GM19240 (cell line): ENCODE measurements around the gene PERM1.

Source experiments
- DNase-seq: peaks from one replicate; pipeline ENCODE4 v3.0.0; 2011; ENCODE audit warnings: low spot score; ENCODE audit not compliant: insufficient read length

The PERM1 gene

DNA sequence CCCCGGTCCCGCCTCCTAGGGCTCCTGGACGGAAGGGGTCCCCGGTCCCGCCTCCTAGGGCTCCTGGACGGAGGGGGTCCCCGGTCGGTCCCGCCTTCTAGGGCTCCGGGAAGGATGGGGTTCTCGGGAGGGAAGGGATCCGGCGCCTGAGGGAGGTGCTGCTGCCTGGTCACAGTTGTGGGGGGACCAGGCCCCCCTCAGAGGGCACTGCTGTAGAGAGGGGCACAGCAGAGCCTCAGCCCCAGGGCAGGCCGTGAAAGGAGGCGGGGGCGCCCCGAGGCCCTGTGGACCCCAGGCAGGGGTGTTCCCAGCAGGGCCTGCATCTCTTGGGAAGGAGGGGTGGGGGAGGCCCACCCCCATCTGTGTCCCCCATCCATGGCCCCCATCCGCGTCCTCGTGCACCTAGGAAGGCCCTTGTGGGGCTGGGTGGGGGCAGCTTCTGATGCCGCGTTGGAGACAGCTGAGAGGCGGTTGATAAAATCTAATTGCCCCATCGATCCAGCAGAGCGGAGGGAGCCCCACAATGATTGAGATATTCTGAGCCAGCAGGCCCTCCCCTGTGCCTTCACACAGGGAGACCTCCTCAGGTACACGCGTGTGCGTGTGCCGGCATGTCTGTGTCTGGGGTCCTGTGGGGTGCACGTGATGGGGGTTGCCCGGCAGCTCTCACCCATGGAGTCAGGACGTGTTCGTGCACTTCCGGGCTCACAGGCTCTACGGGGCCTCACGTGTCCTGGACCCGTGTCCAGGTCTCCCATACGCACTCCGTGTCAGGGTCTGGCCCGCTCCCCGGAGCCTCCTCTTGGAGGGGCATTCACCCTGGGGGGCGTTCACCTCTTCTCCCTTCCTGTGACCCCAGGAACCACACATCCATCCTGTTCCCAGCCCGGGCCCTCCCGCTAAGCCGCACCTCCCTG lies 45.3 kb downstream of the PERM1 start:
- DNase-seq, result no peak

- no peak for DNase-seq
Measured at GRCh38 chr1:935751-936231, 46.1 kb downstream of the PERM1 start.

DNA sequence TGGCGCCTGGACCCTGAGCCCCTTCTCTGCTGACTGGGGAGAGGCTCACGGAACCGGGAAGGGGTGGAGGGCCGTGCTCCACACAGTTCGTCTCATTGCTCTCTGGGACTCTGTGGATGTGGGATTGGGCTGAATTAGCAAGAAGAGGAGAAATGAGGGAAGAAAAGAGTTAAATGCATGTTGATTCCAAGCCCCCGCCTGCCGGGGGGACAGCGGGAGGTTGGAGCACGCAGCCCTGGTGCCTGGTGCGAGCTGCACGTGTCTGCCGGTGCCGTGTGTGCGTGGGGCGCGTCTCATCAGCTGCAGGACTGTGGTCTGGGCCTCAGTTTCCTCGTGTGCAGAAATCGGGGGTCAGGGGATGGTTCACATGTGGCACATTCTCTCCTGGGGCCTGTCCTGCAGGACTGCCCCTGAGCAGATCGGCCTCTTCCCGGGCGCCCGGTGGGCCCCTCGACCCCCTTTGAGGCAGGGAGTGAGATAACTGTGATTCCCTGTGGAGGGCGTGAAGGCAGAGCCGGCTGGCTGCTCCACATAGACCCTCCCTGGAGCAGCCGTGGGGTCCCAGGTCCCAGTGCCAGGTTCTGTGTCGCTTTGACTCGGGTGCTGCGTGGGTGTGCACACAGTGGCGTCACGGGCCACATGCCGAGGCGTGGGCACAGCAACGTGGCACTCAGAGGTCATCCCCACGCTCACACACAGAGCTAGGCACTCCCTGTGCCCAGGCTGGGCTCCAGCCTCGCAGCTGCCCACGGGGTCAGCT lies 46.7 kb downstream of the PERM1 start:
- DNase-seq, result no peak

GRCh38 chr1:933603-933940 lies 48.3 kb downstream of the PERM1 start:
- DNase-seq, result no peak

DNA sequence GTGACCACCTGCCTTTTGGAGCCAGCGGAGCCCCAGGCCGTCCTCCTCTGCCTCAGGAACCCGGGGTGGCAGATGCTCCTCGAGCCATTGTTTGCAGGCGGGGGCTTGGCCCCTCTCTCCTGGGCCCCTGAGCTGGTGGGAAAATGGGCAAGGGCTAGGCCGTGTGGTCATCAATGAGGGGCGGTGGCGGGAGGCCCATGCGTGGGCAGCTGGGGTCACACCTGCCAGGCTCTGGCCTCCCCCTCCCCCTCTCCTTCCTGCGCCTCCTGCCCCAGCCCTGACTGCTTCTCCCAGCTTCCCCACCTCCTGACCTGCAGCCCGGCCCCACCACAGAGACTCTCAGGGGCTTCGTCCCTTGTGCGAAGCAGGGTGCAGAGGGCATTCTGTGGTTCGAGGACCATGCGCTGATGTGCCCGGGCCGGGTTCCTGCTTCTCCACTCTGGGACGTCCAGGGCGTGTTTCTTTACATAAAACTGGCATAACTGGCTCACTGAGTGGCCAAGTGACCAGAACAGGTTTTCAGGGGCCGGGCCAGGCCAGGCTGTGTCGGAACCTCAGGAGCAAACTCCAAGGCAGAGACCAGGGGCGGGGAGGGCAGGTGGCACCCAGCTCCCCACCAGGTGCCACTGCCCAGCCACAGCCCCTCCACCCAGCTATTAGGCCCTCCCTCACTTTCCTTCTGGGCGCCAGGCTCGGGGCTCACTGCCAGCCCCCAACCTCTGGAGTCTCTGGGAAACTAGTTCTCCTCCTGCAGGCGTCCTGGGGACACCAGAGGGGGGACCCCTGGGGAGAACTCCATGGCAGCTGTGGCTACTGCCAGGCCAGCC lies 48.9 kb downstream of the PERM1 start:
- no peak for DNase-seq

GRCh38 chr1:932173-932510 lies 49.8 kb downstream of the PERM1 start:
- no peak for DNase-seq

- no peak for DNase-seq
Measured at GRCh38 chr1:931380-932172, 50.3 kb downstream of the PERM1 start.

DNA sequence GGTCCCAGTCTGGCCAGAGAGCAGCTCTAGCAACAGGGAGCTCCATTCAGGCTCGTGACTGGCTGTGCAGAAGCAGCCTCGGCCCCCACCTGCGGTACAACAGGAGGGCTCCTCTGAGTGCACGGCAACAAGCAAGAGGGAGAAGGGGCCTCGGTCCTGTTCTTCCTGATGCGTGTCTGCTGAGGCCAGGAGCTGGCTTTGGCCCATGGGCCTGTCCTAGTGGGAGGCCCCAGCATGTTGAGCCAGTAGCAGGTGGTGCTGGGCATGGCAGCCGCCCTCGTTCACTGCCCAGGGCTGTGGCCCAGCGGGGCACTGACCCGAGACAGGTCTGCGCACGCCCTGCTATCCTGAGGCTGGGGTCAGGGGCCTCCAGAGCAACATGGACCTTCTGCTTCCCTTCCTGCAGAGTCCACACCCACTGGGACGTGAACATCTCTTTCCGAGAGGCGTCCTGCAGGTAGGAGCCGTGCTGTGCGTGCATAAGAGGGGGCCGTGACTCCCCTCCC lies 51.2 kb downstream of the PERM1 start:
- DNase-seq, result no peak

DNA sequence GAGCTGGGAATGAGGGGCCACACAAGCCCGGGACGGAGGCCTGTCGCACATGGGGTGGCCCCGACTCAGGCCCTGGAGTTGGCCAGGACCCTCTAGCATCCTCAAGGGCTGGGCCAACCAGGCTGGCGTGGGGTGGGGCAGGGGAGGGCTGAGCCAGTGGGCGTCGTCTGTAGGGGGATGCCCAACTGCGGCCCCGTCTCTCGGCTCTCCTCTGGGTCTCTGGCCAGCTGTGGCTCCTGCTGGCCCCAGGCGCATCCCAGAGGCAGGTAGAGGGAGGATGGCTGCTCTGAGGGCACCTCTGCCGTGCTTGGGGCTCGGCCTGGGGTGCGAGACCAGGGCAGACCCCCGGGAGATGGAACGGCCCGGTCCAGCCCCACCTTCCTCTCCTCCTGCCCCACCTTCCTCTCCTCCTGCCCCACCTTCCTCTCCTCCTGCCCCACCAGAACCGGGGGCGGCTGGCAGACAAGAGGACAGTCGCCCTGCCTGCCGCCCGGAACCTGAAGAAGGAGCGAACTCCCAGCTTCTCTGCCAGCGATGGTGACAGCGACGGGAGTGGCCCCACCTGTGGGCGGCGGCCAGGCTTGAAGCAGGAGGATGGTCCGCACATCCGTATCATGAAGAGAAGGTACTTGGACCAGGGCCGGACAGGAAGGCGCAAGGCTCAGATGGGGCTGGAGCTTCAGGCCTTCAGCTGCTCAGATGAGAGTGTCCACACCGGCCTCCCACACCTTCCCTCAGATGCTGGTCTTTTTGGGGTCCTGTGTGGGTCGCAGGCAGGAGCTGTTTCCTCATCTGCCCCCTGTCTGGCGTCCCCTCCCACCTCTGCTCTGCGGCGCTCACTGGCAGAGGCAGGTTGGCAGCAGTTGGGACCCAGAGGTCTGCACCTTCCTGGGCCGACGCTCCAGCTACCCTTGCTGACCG lies 51.9 kb downstream of the PERM1 start:
- no peak for DNase-seq

DNA sequence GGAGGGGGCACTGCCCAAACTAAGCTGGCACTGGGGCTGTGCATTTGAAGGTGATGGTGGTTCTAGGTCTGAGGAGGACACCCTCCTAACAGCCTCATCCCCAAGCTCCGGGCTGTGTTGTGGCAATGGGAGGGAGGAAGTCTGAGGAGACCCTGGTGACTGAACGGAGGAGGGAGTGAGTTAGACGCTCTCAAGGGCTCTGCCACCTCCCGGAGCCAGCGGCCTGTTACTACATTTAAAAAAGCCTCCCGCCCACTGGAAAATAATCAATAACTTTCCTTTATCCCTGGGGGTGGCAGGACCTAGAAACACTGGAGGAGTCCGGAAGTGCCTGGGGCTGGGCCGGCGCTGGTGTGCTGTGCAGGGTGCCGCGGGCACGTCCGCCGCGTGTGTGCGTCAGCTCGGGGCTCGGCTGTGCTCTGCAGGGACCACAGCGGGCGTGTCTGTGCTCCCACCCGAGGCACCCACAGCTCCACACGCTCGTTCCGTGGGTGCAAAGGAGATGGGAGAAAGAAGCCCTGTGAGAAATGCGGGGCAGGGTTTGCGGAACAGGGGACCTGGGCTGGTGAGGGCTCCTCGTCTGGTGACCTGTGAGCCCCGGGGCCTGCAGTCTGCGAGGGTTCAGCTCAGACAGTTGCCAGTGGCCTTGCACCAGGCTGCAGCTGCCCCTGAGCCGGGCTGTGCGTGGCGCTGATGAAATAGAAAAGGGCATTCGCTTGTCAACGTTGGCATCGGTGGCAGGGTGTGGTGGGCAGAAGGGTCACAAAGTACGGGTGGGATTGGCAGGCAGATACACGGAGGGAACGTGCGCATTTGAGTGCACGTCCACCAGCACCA lies 52.9 kb downstream of the PERM1 start:
- no peak for DNase-seq

GRCh38 chr1:927748-928147 lies 54.1 kb downstream of the PERM1 start:
- DNase-seq, result no peak

DNA sequence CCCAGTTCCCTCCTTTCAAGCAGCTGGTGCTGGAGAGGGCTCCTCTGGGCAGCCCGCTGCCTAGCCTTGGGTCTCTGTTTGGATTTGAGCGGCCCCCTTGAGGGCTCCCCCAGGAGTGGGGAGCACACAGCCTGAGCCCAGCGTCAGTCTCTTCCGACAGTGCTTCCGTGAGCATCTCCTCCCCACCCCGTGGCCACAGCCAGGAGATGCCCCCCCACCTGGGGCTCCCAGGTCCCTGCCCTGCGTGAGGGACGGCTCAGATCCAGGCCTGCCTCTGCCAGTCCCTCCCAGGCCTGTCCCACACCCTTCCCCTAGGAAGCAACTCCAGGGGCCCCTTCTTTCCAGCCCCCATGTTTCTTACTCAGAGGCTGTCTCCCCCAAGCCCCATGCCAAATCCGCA lies 54.7 kb downstream of the PERM1 start:
- no peak for DNase-seq

DNA sequence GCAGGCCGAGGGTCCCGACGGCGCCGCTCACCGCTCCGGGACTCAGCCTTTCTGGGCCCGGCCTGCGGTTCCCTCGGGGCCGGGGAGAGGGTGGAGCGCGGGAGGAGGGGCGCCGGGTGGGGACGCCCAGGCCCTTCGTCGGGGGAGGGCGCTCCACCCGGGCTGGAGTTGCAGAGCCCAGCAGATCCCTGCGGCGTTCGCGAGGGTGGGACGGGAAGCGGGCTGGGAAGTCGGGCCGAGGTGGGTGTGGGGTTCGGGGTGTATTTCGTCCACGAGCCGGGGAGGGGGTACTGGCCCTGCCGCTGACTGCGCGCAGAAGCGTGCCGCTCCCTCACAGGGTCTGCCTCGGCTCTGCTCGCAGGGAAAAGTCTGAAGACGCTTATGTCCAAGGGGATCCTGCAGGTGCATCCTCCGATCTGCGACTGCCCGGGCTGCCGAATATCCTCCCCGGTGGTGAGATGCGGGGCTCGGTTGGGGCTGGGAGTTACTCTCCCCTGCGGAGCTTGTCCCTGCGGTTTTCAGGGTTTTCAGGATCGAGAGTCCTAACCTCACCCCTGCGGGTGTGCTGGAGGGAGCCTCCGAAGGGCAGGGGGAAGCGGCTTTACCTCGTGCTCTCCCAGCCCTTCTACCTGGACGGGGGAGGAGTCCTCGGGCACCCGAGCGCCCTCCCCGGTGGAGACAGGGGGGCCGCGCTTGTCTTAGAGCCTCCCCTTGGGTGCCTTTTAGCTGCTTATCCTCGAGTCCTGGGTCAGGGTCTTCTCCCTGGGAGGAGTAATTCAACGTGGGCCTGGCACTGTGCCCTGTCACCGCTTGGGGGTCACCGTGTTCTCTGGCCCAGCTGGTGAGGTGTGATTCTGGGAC lies 56.1 kb downstream of the PERM1 start:
- DNase-seq, result no peak
